IMR-90 (cell line): ENCODE results near the gene CWC25.

ENCODE experiments used
- CEBPB ChIP-seq: IDR thresholded peaks from 2 replicates; pipeline ENCODE4 v1.6.1; 2012; ENCODE audit warnings: low read depth, low read length, improper control_type of control experiment
- CTCF ChIP-seq: conservative IDR thresholded peaks from 2 replicates; pipeline ENCODE4 v1.5.1; 2012; ENCODE audit warnings: mild to moderate bottlenecking, low read depth, low read length, improper control_type of control experiment
- ELK1 ChIP-seq: fragments of 150-350 bp; IDR thresholded peaks from 2 replicates; pipeline ENCODE4 v1.6.1; 2016; ENCODE audit warnings: low read depth, mild to moderate bottlenecking, low read length, moderate library complexity, borderline replicate concordance
- MAFK ChIP-seq: IDR thresholded peaks from 2 replicates; pipeline ENCODE4 v1.6.1; 2012; ENCODE audit warnings: low read depth, low read length, improper control_type of control experiment
- POLR2A ChIP-seq: IDR thresholded peaks from 2 replicates; pipeline ENCODE4 v1.6.1; 2012; ENCODE audit warnings: mild to moderate bottlenecking, low read depth, low read length
- RAD21 ChIP-seq: IDR thresholded peaks from 2 replicates; pipeline ENCODE4 v1.6.1; 2012; ENCODE audit warnings: low read length, improper control_type of control experiment
- RCOR1 ChIP-seq: IDR thresholded peaks from 2 replicates; pipeline ENCODE4 v1.6.1; 2012; ENCODE audit warnings: mild to moderate bottlenecking, low read length, improper control_type of control experiment; ENCODE audit not compliant: insufficient replicate concordance
- RFX5 ChIP-seq: IDR thresholded peaks from 2 replicates; pipeline ENCODE4 v1.8.0; 2012; ENCODE audit warnings: low read depth, mild to moderate bottlenecking, low read length, moderate library complexity
- SMC3 ChIP-seq: fragments of 150-350 bp; IDR thresholded peaks from 2 replicates; pipeline ENCODE4 v1.6.1; 2016; ENCODE audit warnings: low read depth, mild to moderate bottlenecking, antibody characterized with exemption, low read length, moderate library complexity
- USF2 ChIP-seq: fragments of 150-350 bp; IDR thresholded peaks from 2 replicates; pipeline ENCODE4 v1.6.1; 2017; ENCODE audit warnings: mild to moderate bottlenecking, antibody characterized with exemption, low read length, low read depth

- TF ChIP-seq CTCF (no peak), POLR2A (no peak), RFX5 (no peak), RCOR1 (no peak), MAFK (no peak), CEBPB (no peak), RAD21 (no peak), USF2 (no peak), ELK1 (no peak), SMC3 (no peak)
Observed at GRCh38 chr17:38794221-38794620, 30.9 kb downstream of the CWC25 start.
